ENCODE measurements around the gene CPN2. TPM values are rescaled to one million over a fixed set of nuclear protein-coding genes. Genes with fewer than 3 reads are reported as not detected.

Gene CPN2, protein sequence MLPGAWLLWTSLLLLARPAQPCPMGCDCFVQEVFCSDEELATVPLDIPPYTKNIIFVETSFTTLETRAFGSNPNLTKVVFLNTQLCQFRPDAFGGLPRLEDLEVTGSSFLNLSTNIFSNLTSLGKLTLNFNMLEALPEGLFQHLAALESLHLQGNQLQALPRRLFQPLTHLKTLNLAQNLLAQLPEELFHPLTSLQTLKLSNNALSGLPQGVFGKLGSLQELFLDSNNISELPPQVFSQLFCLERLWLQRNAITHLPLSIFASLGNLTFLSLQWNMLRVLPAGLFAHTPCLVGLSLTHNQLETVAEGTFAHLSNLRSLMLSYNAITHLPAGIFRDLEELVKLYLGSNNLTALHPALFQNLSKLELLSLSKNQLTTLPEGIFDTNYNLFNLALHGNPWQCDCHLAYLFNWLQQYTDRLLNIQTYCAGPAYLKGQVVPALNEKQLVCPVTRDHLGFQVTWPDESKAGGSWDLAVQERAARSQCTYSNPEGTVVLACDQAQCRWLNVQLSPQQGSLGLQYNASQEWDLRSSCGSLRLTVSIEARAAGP
- total RNA-seq, result under 1 TPM in 1 of 4 donors, not detected in 3; 0.14 TPM

DNA sequence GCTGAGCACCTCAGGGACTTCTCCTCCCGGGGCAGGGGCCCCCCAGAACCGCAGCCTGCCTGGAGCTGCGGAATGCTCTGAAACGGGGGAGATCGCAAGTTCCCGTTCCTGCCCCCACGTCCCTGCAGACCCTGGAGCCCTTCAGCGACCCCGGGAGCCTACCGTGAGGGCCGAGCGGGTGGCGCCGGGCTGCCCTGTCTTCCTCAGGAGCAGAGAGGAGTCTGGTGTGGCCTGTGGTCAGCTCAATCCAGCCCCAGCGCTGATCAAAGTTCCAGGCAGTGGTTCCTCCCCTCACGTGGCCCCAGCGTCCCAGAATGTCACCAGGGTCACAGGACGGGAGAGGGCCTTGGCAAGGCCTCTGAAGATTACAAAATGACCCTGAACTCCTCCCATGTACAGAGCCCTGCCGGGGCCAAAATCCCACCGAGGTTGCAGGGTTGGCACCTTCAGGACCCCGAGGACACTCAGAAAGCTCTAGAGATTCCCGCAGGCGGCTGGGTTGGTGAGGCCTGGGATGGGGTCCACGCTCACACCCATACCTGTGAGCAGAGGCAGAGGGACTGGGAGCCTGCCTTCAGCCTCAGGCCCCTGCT lies at the start of gene CPN2:
TSS of gene CPN2 (minus strand) at position 249 of the 593 bp plus-strand sequence. CDS start 8,626 bp downstream, outside the sequence.
- no peak within 1 kb of the TSS for H3K27ac ChIP-seq
- no peaks in the 10 kb centered on the region for H3K4me1 ChIP-seq
- in situ Hi-C loops (cut with MboI; ENCODE audit: low pct_ligation_motif_present in 1 of 4, low pct_unique_long_range_greater_than_20kb in 1 of 4, low sequenced_read_pairs in 3 of 4), result no loop called here
- WGBS, 2 donors (ENCODE audit: low coverage in 1 of 2), result 92% methylated on average over 24 of the region's 24 CpGs; no CpG with 5 or more reads in 1 of the 2 donors
- intact Hi-C loops (cut with DNase I; ENCODE audit: low total_unique reads), result no loop called here
- no peak for TF ChIP-seq POLR2AphosphoS5 (IDR thresholded peaks at IDR 0.05)
- TF ChIP-seq, protein P1, sequence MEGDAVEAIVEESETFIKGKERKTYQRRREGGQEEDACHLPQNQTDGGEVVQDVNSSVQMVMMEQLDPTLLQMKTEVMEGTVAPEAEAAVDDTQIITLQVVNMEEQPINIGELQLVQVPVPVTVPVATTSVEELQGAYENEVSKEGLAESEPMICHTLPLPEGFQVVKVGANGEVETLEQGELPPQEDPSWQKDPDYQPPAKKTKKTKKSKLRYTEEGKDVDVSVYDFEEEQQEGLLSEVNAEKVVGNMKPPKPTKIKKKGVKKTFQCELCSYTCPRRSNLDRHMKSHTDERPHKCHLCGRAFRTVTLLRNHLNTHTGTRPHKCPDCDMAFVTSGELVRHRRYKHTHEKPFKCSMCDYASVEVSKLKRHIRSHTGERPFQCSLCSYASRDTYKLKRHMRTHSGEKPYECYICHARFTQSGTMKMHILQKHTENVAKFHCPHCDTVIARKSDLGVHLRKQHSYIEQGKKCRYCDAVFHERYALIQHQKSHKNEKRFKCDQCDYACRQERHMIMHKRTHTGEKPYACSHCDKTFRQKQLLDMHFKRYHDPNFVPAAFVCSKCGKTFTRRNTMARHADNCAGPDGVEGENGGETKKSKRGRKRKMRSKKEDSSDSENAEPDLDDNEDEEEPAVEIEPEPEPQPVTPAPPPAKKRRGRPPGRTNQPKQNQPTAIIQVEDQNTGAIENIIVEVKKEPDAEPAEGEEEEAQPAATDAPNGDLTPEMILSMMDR (IDR thresholded peaks at IDR 0.05), result no peak
- no peak for TF ChIP-seq POLR2A (IDR thresholded peaks at IDR 0.05)
- TF ChIP-seq EP300 (IDR thresholded peaks at IDR 0.05; ENCODE audit: low read depth), result no peak
- H3K27me3 ChIP-seq, result no peaks in the 10 kb centered on the region
- no peaks in the 10 kb centered on the region for H3K9me3 ChIP-seq
- no peaks in the 10 kb centered on the region for H3K36me3 ChIP-seq
- no peak for DNase-seq
- H3K4me3 ChIP-seq, result no peak within 1 kb of the TSS

- in situ Hi-C loops (cut with MboI; ENCODE audit: low pct_ligation_motif_present in 1 of 4, low pct_unique_long_range_greater_than_20kb in 1 of 4, low sequenced_read_pairs in 3 of 4) (loop anchor here in 1 of 4 donors (5.0 kb wide), 1 partner anchor 63 kb away; no protein-coding TSS in a partner anchor), intact Hi-C loops (cut with DNase I; ENCODE audit: low total_unique reads) (no loop called here)
- DNase-seq, result no peak
- TF ChIP-seq POLR2A (IDR thresholded peaks at IDR 0.05) (no peak), POLR2AphosphoS5 (IDR thresholded peaks at IDR 0.05) (no peak), EP300 (IDR thresholded peaks at IDR 0.05; ENCODE audit: low read depth) (no peak)
- TF ChIP-seq, protein P1 (IDR thresholded peaks at IDR 0.05), result no peak
- 79 to 86% methylated on average over 3 to 15 of the region's 15 CpGs for WGBS, 2 donors (ENCODE audit: low coverage in 1 of 2)
- H3K4me3 ChIP-seq, result no peak overlapping the region
- H3K27me3 ChIP-seq, result peaks cover 20% of the 10 kb centered on the region
- H3K36me3 ChIP-seq, result no peaks in the 10 kb centered on the region
- no peaks in the 10 kb centered on the region for H3K9me3 ChIP-seq
- H3K4me1 ChIP-seq, result peaks cover 0 to 22% (median 9%) of the 10 kb centered on the region in 4 donors
- H3K27ac ChIP-seq, result no peak overlapping the region
Observed at GRCh38 chr3:194399874-194400411, 48.8 kb upstream of the CPN2 start.

DNA sequence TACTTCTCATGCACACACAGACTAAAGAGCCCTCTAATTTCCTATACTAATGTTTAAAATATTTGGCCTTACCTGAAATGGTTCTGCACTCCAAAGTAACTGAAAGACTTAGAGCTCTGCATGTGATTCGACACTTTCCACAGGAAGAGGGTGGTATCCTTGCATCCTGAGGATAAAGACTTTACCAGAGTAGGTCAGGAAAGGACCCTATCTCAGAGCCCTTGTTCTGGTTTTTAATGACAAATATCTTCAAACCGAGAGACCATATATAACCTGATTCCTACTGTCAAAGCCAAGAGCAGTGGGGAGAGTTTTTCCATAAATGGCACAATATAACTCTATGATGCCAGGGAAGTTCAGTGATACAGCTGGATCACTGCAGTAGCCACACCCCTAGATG lies 48.0 kb upstream of the CPN2 start, which contains the start of gene GP5:
TSS of gene GP5 (minus strand) at position 101 of the 400 bp plus-strand sequence. CDS start 984 bp downstream, outside the sequence.
- in situ Hi-C loops (cut with MboI; ENCODE audit: low pct_ligation_motif_present in 1 of 4, low pct_unique_long_range_greater_than_20kb in 1 of 4, low sequenced_read_pairs in 3 of 4) (loop anchor here in 1 of 4 donors (5.0 kb wide), 1 partner anchor 62 kb away; no protein-coding TSS in a partner anchor), intact Hi-C loops (cut with DNase I; ENCODE audit: low total_unique reads) (no loop called here)
- TF ChIP-seq, protein P1 (IDR thresholded peaks at IDR 0.05), result no peak
- TF ChIP-seq EP300 (IDR thresholded peaks at IDR 0.05; ENCODE audit: low read depth) (no peak), POLR2AphosphoS5 (IDR thresholded peaks at IDR 0.05) (no peak), POLR2A (IDR thresholded peaks at IDR 0.05) (no peak)
- Histone ChIP-seq H3K9me3 (no peaks in the 10 kb centered on the region), H3K27me3 (peaks cover 20% of the 10 kb centered on the region), H3K4me1 (peaks cover 0 to 30% (median 13%) of the 10 kb centered on the region in 4 donors), H3K36me3 (no peaks in the 10 kb centered on the region), H3K27ac (no peak within 1 kb of the TSS), H3K4me3 (peak within 1 kb of the TSS in 1 of 4 donors; percentile 35)
- WGBS, 2 donors (ENCODE audit: low coverage in 1 of 2), result 69% methylated on average over 2 of the region's 2 CpGs; no CpG with 5 or more reads in 1 of the 2 donors
- no peak for DNase-seq

Measured in transverse colon (tissue), 4 donors.